ENCODE results near the gene PCF11.

Gene PCF11

DNA sequence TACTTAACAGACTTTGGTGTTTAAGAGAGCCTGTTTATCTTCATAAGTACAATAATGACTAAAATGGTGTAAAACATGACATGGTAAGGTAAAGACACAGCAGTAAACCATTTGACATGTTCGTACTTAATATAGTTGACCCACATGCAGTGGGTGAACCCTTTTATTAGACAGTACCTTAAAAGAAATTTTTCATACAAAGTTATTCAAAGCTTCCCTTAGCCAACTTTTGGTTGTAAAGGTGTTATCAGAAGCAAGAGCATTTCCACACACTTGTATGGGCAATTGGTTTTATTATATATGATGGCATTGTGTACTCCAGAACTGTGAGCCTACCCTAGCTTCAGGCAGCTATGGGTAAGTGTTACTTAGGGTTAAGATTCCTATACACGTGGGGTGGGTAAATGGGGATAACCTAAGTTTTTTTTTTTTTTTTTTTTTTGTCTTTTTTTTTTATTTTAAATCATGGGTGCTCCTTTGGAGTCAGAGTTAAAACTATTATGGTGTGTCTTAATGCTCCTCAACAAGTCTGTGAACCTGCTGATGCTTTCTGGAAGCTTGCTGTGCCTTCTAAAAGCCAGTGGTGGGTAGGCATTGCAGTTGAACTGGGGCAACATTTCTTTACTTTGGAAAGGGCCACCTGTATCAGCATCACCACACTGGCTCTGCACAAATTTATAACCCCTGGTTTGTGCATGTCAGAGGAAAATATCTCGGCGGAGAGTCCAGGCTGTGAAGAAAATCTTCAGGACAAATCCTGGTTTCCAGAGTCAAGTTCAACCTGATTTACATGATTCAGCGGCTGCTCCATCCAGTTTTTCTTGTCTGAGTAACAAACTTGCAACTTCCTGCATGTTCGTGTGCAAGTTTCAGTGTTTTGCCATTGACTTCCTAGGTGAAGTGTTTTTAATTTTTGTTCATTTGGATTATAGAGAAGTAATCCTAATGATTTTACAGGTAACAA is 3.3 kb downstream of the PCF11 start:
- TF ChIP-seq, protein P1, sequence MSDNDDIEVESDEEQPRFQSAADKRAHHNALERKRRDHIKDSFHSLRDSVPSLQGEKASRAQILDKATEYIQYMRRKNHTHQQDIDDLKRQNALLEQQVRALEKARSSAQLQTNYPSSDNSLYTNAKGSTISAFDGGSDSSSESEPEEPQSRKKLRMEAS (IDR thresholded peaks at IDR 0.05; ENCODE audit: low read depth, low read length): no peak
- peak; percentile 24; the same call in 1 of the 2 replicates for TF ChIP-seq MYC (IDR thresholded peaks at IDR 0.05; ENCODE audit: low read depth, low read length)
- TF ChIP-seq, protein P2, sequence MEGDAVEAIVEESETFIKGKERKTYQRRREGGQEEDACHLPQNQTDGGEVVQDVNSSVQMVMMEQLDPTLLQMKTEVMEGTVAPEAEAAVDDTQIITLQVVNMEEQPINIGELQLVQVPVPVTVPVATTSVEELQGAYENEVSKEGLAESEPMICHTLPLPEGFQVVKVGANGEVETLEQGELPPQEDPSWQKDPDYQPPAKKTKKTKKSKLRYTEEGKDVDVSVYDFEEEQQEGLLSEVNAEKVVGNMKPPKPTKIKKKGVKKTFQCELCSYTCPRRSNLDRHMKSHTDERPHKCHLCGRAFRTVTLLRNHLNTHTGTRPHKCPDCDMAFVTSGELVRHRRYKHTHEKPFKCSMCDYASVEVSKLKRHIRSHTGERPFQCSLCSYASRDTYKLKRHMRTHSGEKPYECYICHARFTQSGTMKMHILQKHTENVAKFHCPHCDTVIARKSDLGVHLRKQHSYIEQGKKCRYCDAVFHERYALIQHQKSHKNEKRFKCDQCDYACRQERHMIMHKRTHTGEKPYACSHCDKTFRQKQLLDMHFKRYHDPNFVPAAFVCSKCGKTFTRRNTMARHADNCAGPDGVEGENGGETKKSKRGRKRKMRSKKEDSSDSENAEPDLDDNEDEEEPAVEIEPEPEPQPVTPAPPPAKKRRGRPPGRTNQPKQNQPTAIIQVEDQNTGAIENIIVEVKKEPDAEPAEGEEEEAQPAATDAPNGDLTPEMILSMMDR (IDR thresholded peaks at IDR 0.05; ENCODE audit: low read depth, low read length): no peak
- peak overlapping the region; percentile 95 for H3K4me3 ChIP-seq (ENCODE audit: low read depth, low read length)

DNA sequence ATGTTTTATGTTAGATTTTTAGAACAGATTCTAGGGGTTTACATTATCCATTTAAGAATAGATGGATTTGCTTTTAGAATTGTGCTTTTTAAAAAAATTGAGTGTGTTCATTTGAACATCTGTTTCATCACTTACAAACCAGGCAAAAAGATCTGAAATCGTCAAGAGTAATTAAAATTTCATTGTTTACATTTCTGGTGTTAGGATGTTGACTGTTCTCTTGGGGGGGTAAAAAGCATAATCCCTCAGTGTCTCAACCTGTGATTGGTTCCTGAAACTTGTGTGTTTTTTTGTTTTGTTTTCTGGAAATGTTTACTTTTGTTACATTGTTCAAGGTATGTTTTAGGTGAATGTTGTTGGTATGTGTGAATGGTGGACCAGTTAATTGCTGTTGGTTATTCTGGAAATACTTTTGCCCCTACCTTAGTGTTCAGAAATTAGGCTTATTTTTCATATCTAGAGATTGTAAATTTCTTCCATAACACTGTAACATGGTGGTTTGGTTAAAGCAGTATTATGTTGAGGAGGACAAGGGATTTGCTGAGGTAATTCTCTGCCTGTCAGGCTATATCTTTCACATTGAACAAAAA is 4.8 kb downstream of the PCF11 start:
- TF ChIP-seq, protein P1 (IDR thresholded peaks at IDR 0.05; ENCODE audit: low read depth, low read length): no peak
- no peak for DNase-seq (ENCODE audit: low read depth)
- H3K4me3 ChIP-seq (ENCODE audit: low read depth, low read length): peak overlapping the region; percentile 95

More for the DNA sequence above, 3.3 kb downstream of the PCF11 start:
- peak; percentile 47 for DNase-seq (ENCODE audit: low read depth)

DNA sequence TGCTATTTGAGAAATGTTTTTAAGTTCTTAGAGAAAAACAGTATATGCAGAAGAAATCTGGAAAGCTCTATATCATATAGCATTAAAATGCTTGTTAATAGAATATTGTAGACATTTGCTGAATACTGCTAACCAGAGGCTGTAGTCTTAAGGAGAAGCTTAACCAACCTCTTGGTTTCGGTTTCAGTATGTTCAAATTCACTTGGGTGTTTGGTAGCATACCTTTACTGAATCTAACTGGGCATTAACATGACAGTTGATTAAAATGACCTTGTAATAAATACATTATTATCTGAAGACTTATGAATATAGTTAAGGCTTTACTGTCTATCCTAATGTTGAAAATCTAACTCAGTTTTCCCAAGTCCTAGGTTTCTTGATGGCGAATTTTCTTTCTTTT is 5.4 kb downstream of the PCF11 start:
- no peak for DNase-seq (ENCODE audit: low read depth)
- peak overlapping the region; percentile 95 for H3K4me3 ChIP-seq (ENCODE audit: low read depth, low read length)
- no peak for TF ChIP-seq POLR2A (IDR thresholded peaks at IDR 0.05; ENCODE audit: extremely low read depth, insufficient read length)
- TF ChIP-seq, protein P2 (IDR thresholded peaks at IDR 0.05; ENCODE audit: low read depth, low read length): no peak
- TF ChIP-seq MYC (IDR thresholded peaks at IDR 0.05; ENCODE audit: low read depth, low read length): no peak
- TF ChIP-seq, protein P1 (IDR thresholded peaks at IDR 0.05; ENCODE audit: low read depth, low read length): no peak

DNA sequence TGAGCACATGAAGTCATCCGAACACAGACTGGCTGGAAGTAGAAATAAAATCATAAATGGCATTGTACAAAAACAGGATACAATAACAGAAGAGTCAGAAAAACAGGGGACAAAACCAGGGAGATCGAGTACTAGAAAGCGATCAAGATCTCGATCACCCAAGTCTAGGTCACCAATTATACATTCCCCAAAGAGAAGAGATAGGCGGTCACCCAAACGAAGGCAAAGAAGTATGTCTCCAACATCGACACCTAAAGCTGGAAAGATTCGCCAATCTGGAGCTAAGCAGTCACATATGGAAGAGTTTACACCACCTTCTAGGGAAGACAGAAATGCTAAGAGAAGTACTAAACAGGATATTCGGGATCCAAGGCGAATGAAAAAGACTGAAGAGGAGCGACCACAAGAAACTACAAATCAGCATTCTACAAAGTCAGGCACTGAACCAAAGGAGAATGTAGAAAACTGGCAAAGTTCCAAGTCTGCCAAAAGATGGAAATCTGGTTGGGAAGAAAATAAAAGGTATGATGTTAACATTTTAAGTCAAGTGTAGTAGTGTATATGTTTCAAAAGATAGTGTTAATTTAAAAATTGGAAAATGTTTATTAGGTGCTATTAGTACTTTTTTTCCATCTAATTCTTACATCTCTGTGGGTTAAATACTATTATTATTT is 9.4 kb downstream of the PCF11 start:
- DNase-seq (ENCODE audit: low read depth): no peak
- TF ChIP-seq, protein P1 (IDR thresholded peaks at IDR 0.05; ENCODE audit: low read depth, low read length): no peak
- TF ChIP-seq MYC (IDR thresholded peaks at IDR 0.05; ENCODE audit: low read depth, low read length) (no peak), POLR2A (IDR thresholded peaks at IDR 0.05; ENCODE audit: extremely low read depth, insufficient read length) (no peak)
- TF ChIP-seq, protein P2 (IDR thresholded peaks at IDR 0.05; ENCODE audit: low read depth, low read length): no peak
- H3K4me3 ChIP-seq (ENCODE audit: low read depth, low read length): no peak overlapping the region

DNA sequence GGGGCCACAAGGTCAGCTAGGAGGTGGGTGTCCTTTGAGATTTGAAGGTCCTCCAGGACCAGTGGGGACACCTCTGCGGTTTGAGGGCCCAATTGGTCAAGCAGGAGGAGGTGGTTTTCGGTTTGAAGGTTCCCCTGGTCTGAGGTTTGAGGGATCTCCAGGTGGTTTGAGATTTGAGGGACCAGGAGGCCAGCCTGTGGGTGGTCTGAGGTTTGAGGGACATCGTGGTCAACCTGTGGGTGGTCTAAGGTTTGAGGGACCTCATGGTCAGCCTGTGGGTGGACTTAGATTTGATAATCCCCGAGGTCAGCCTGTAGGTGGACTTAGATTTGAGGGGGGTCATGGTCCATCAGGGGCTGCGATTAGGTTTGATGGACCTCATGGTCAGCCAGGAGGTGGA is 11.8 kb downstream of the PCF11 start:
- TF ChIP-seq POLR2A (IDR thresholded peaks at IDR 0.05; ENCODE audit: extremely low read depth, insufficient read length): no peak
- TF ChIP-seq, protein P1 (IDR thresholded peaks at IDR 0.05; ENCODE audit: low read depth, low read length): 0 out of 2 replicates have a peak, but pooled peaks have one; percentile 26
- TF ChIP-seq, protein P2 (IDR thresholded peaks at IDR 0.05; ENCODE audit: low read depth, low read length): no peak
- no peak for DNase-seq (ENCODE audit: low read depth)
- H3K4me3 ChIP-seq (ENCODE audit: low read depth, low read length): no peak overlapping the region
